HepG2 (cell line): ENCODE data around the gene RUNX2. TPM values are rescaled to one million over a fixed set of nuclear protein-coding genes. Genes with fewer than 3 reads are reported as not detected.

Experiments used
- ATAC-seq: fragments of 200-7000 bp; cut with Tn5 transposase; 3 replicates; pipeline ENCODE4 v1.9.1; 2020; ENCODE audit warnings: mild to moderate bottlenecking, moderate library complexity
- BruUV-seq: library from RNA; stranded (reverse); fragments of 400-500 nt; replicated peaks from 2 replicates; lab custom pipeline; 2021; lab: Mats Ljungman, UMichigan
- CTCF ChIA-PET: fragments of 300-600 bp; formaldehyde crosslinking; extraction: SDS; loops from one replicate; lab custom pipeline; 2021; ENCODE audit warnings: low total read pairs, inconsistent platforms, low intra/inter-chr PET ratio; lab: Yijun Ruan, JAX
- POLR2A ChIA-PET: fragments of 350-600 bp; sonication (Branson Sonifier 250); formaldehyde crosslinking; loops from one replicate; lab custom pipeline; 2020; ENCODE audit warnings: antibody characterized with exemption, inconsistent platforms; lab: Yijun Ruan, JAX
- DNase-seq: peaks from one replicate; pipeline ENCODE4 v3.0.0-alpha.2; 2015; ENCODE audit warnings: low spot score
- FAIRE-seq: peaks from 3 replicates; lab custom pipeline; 2011; peaks lifted over from hg19 to GRCh38; lab: Jason Lieb, UNC
- H2AFZ ChIP-seq: one replicate; pipeline ENCODE4 v1.6.1; 2011; ENCODE audit warnings: low read length, inconsistent platforms
- H3K27ac ChIP-seq: fragments of 300-600 bp; 3 replicates; pipeline ENCODE4 v1.8.0; 2011; ENCODE audit warnings: mixed run types, mild to moderate bottlenecking, mixed read lengths, low read length, inconsistent platforms; ENCODE audit not compliant: insufficient read depth; ENCODE audit errors: extremely low read length
- H3K27me3 ChIP-seq, 2 experiments: fragments of 200-600 bp in 1 of 2; 2 replicates in 1 of 2; 3 replicates in 1 of 2; pipeline versions ENCODE4 v1.6.0 to v1.8.0; 2011; ENCODE audit warnings: low read length in 2 of 2, mild to moderate bottlenecking in 2 of 2, moderate library complexity in 2 of 2, inconsistent platforms in 1 of 2; ENCODE audit not compliant: insufficient read depth in 2 of 2, control insufficient read depth in 1 of 2
- H3K36me3 ChIP-seq, 2 experiments: fragments of 200-600 bp in 1 of 2; replicated peaks in 1 of 2; 2 replicates in 1 of 2; 3 replicates in 1 of 2; pipeline versions ENCODE4 v1.5.1 to v1.8.0; 2011; ENCODE audit warnings: low read length in 2 of 2, inconsistent platforms in 1 of 2; ENCODE audit not compliant: insufficient read depth in 2 of 2, control insufficient read depth in 1 of 2
- H3K4me1 ChIP-seq: 2 replicates; pipeline ENCODE4 v1.5.1; 2012; ENCODE audit warnings: low read length, inconsistent platforms; ENCODE audit not compliant: insufficient read depth
- H3K4me2 ChIP-seq: 2 replicates; pipeline ENCODE4 v1.6.0; 2011; ENCODE audit warnings: low read depth, low read length, inconsistent platforms
- H3K4me3 ChIP-seq, 3 experiments: fragments of 200-600 bp in 1 of 3; sonication (generic), shearing (Covaris generic) in 1 of 3; replicated peaks in 1 of 3; 2 replicates each; pipeline ENCODE4 v1.5.1; 2011 to 2016; ENCODE audit warnings: low read length in 3 of 3, inconsistent platforms in 2 of 3, low read depth in 2 of 3, mild to moderate bottlenecking in 2 of 3, control low read depth in 1 of 3, mixed read lengths in 1 of 3; ENCODE audit not compliant: insufficient read depth in 1 of 3
- H3K79me2 ChIP-seq: one replicate; pipeline ENCODE4 v1.6.1; 2011; ENCODE audit warnings: low read length, inconsistent platforms; ENCODE audit not compliant: insufficient read depth
- H3K9ac ChIP-seq: 2 replicates; pipeline ENCODE4 v1.6.0; 2011; ENCODE audit warnings: mild to moderate bottlenecking, low read depth, low read length, inconsistent platforms; ENCODE audit not compliant: insufficient read depth
- H3K9me3 ChIP-seq: 2 replicates; pipeline ENCODE4 v1.5.1; 2012; ENCODE audit warnings: mild to moderate bottlenecking, low read length
- H4K20me1 ChIP-seq: 2 replicates; pipeline ENCODE4 v1.6.0; 2011; ENCODE audit warnings: inconsistent platforms, mild to moderate bottlenecking, low read length, moderate library complexity; ENCODE audit not compliant: insufficient read depth
- AKAP8 ChIP-seq: sonication (generic); formaldehyde crosslinking; IDR thresholded peaks from 2 replicates; pipeline ENCODE4 v1.5.1; 2020; ENCODE audit warnings: mild to moderate bottlenecking, missing genetic modification reagents
- DR1 ChIP-seq: sonication (generic); formaldehyde crosslinking; IDR thresholded peaks from 2 replicates; pipeline ENCODE4 v1.8.0; 2021; ENCODE audit warnings: mild to moderate bottlenecking, missing genetic modification reagents, inconsistent platforms
- FOXO1 ChIP-seq: sonication (generic); formaldehyde crosslinking; IDR thresholded peaks from 2 replicates; pipeline ENCODE4 v1.4.0; 2020; ENCODE audit warnings: missing genetic modification reagents
- NFE2 ChIP-seq: sonication (generic); formaldehyde crosslinking; IDR thresholded peaks from 2 replicates; pipeline ENCODE4 v1.4.0; 2020; ENCODE audit warnings: missing genetic modification reagents
- NFE2L2 ChIP-seq: fragments of 150-350 bp; IDR thresholded peaks from 2 replicates; pipeline ENCODE4 v1.6.1; 2014; ENCODE audit warnings: low read length
- POLR2A ChIP-seq, 2 experiments: IDR thresholded peaks; 2 replicates each; pipeline ENCODE4 v1.6.1; 2011; ENCODE audit warnings: low read depth in 2 of 2, low read length in 2 of 2, mild to moderate bottlenecking in 1 of 2, moderate library complexity in 1 of 2; ENCODE audit not compliant: insufficient read depth in 1 of 2
- RFX1 ChIP-seq: fragments of 450-650 bp; IDR thresholded peaks from 2 replicates; pipeline ENCODE4 v1.6.1; 2017
- SIX1 ChIP-seq: sonication (generic); formaldehyde crosslinking; IDR thresholded peaks from 2 replicates; pipeline ENCODE4 v1.4.0; 2020; ENCODE audit warnings: missing genetic modification reagents, borderline replicate concordance
- SYNCRIP ChIP-seq: fragments of 200-400 bp; formaldehyde crosslinking; IDR thresholded peaks from 2 replicates; pipeline ENCODE4 v1.6.1; 2018; ENCODE audit warnings: mild to moderate bottlenecking, low read depth, low read length; ENCODE audit not compliant: insufficient read depth
- XBP1 ChIP-seq: sonication (generic); formaldehyde crosslinking; IDR thresholded peaks from 2 replicates; pipeline ENCODE4 v1.5.0; 2020; ENCODE audit warnings: missing genetic modification reagents
- ZFP82 ChIP-seq: sonication (generic); formaldehyde crosslinking; IDR thresholded peaks from 2 replicates; pipeline ENCODE4 v1.5.1; 2020; ENCODE audit warnings: mild to moderate bottlenecking, missing genetic modification reagents, borderline replicate concordance
- ZFP90 ChIP-seq: sonication (generic); formaldehyde crosslinking; IDR thresholded peaks from 2 replicates; pipeline ENCODE4 v1.8.0; 2022; ENCODE audit warnings: missing genetic modification reagents, mild to moderate bottlenecking, inconsistent platforms, borderline replicate concordance
- ZFY ChIP-seq: sonication (generic); formaldehyde crosslinking; IDR thresholded peaks from 2 replicates; pipeline ENCODE4 v1.4.0; 2020; ENCODE audit warnings: missing genetic modification reagents
- ZNF317 ChIP-seq: sonication (generic); formaldehyde crosslinking; IDR thresholded peaks from 2 replicates; pipeline ENCODE4 v1.5.0; 2020; ENCODE audit warnings: mild to moderate bottlenecking, missing genetic modification reagents
- ZNF496 ChIP-seq: sonication (generic); formaldehyde crosslinking; IDR thresholded peaks from 2 replicates; pipeline ENCODE4 v1.8.1; 2023; ENCODE audit warnings: mild to moderate bottlenecking, moderate library complexity, missing genetic modification reagents; ENCODE audit not compliant: insufficient replicate concordance
- ZNF709 ChIP-seq: sonication (generic); formaldehyde crosslinking; IDR thresholded peaks from 2 replicates; pipeline ENCODE4 v1.5.0; 2020; ENCODE audit warnings: mild to moderate bottlenecking, missing genetic modification reagents
- ZNF768 ChIP-seq: sonication (generic); formaldehyde crosslinking; IDR thresholded peaks from 2 replicates; pipeline ENCODE4 v1.4.0; 2020; ENCODE audit warnings: missing genetic modification reagents
- ZNF775 ChIP-seq: sonication (generic); formaldehyde crosslinking; IDR thresholded peaks from 2 replicates; pipeline ENCODE4 v1.4.0; 2020; ENCODE audit warnings: missing genetic modification reagents, mild to moderate bottlenecking, moderate library complexity, borderline replicate concordance
- ZNF784 ChIP-seq: sonication (generic); formaldehyde crosslinking; IDR thresholded peaks from 2 replicates; pipeline ENCODE4 v1.5.1; 2020; ENCODE audit warnings: missing genetic modification reagents, mild to moderate bottlenecking, borderline replicate concordance
- ZNF788 ChIP-seq: sonication (generic); formaldehyde crosslinking; IDR thresholded peaks from 2 replicates; pipeline ENCODE4 v1.5.0; 2020; ENCODE audit warnings: mild to moderate bottlenecking, missing genetic modification reagents, borderline replicate concordance
- ZNF891 ChIP-seq: sonication (generic); formaldehyde crosslinking; IDR thresholded peaks from 2 replicates; pipeline ENCODE4 v1.5.0; 2020; ENCODE audit warnings: mild to moderate bottlenecking, missing genetic modification reagents
- WGBS: methylation state at CpG from one replicate; pipeline ENCODE4 v1.1.6; 2017; ENCODE audit warnings: low lambda C conversion rate; 5-methylcytosine and 5-hydroxymethylcytosine counted together
- in situ Hi-C: cut with HindIII; loops from 2 replicates; pipeline ENCODE4 v1.10.0; 2017; ENCODE audit warnings: low pct_unique_long_range_greater_than_20kb; ENCODE audit not compliant: extremely low pct_ligation_motif_present
- intact Hi-C: fragments of 100-400 bp; cut with micrococcal nuclease; formaldehyde crosslinking; loops from one replicate; pipeline ENCODE4 v1.10.0; 2022; ENCODE audit not compliant: unreplicated experiment
- polyA plus RNA-seq, 8 experiments: library from polyadenylated mRNA; depleted of rRNA in 3 of 8; stranded (reverse) in 7 of 8; unstranded in 1 of 8; fragments of >200 nt; fragmentation: Illumina TruSeq in 4 of 8; extraction: Trizol in 4 of 8; gene quantifications; 2 replicates each; pipeline versions ENCODE4 v1.2.1 to v1.2.3, GENCODE V29; 2011 to 2016; ENCODE audit warnings: low read depth in 4 of 8, missing spikeins in 1 of 8, mixed read lengths in 1 of 8; ENCODE audit not compliant: insufficient read depth in 1 of 8
- total RNA-seq, 5 experiments: library from RNA; depleted of rRNA; stranded (reverse); fragments of >200 nt; fragmentation: Illumina TruSeq; extraction: Trizol; gene quantifications; 2 replicates each; pipeline ENCODE4 v1.2.3, GENCODE V29; 2016; ENCODE audit warnings: low read depth in 1 of 5

The RUNX2 gene
- total and polyA plus RNA-seq, 2 of the 13 experiments (the other 11 are each of a cell fraction or from before 2014, with no cell fraction given) = not detected

DNA sequence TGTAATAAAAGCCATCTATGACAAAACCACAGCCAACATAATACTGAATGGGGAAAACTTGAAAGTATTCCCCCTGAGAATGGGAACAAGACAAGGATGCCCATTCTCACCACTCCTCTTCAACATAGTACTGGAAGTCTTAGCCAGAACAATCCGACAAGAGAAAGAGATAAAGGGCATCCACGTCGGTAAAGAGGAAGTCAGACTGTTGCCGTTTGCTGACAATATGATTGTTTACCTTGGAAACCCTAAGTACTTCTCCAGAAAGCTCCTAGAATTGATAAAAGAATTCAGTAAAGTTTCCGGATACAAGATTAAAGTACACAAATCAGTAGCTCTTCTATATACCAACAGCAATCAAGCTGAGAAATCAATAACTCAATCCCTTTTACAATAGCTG is 14.0 kb upstream of the RUNX2 start:
- intact Hi-C loops (no loop called here), in situ Hi-C loops (no loop called here)
- H3K36me3 ChIP-seq = no peaks in the 10 kb centered on the region
- no peak overlapping the region for H3K4me3 ChIP-seq
- POLR2A ChIA-PET = no interaction called here
- no peaks in the 10 kb centered on the region for H3K9me3 ChIP-seq
- CTCF ChIA-PET = no interaction called here
- no peaks in the 10 kb centered on the region for H3K79me2 ChIP-seq
- no peak overlapping the region for H3K4me2 ChIP-seq
- no peak overlapping the region for H3K27ac ChIP-seq
- H3K4me1 ChIP-seq = no peaks in the 10 kb centered on the region
- BruUV-seq = no TSS peak
- no peak overlapping the region for H2AFZ ChIP-seq
- H3K27me3 ChIP-seq = no peaks in the 10 kb centered on the region
- 96% methylated on average over 5 of the region's 5 CpGs for WGBS
- TF ChIP-seq DR1 (CRISPR knock-in tag) = no peak
- TF ChIP-seq FOXO1 (CRISPR knock-in tag) = no peak
- TF ChIP-seq ZNF768 (CRISPR knock-in tag) = no peak
- no peak for TF ChIP-seq SIX1 (CRISPR knock-in tag)
- TF ChIP-seq ZNF784 = no peak
- TF ChIP-seq ZFP90 = no peak
- TF ChIP-seq ZNF317 (CRISPR knock-in tag) = no peak
- TF ChIP-seq ZNF891 (CRISPR knock-in tag) = no peak
- H3K9ac ChIP-seq = no peak overlapping the region
- FAIRE-seq (no peak), DNase-seq (no peak), ATAC-seq (no peak)
- H4K20me1 ChIP-seq = no peaks in the 10 kb centered on the region

- FAIRE-seq (no peak), DNase-seq (no peak), ATAC-seq (no peak)
- ChIA-PET POLR2A (no interaction called here), CTCF (no interaction called here)
- Histone ChIP-seq H3K27ac (no peak overlapping the region), H3K79me2 (no peaks in the 10 kb centered on the region), H2AFZ (no peak overlapping the region), H3K9me3 (no peaks in the 10 kb centered on the region), H3K27me3 (no peaks in the 10 kb centered on the region), H3K36me3 (no peaks in the 10 kb centered on the region), H3K9ac (no peak overlapping the region), H3K4me3 (no peak overlapping the region), H3K4me1 (no peaks in the 10 kb centered on the region), H4K20me1 (no peaks in the 10 kb centered on the region), H3K4me2 (no peak overlapping the region)
- no TSS peak for BruUV-seq
- in situ Hi-C loops (no loop called here), intact Hi-C loops (no loop called here)
- WGBS = 95% methylated on average over 4 of the region's 4 CpGs
- TF ChIP-seq XBP1 (CRISPR knock-in tag) (no peak), POLR2A (IDR thresholded peaks at IDR 0.05; ENCODE audit: insufficient read depth in 1 of 2, low read depth in 2 of 2, low read length in 2 of 2) (no peak), ZFY (no peak), RFX1 (no peak), ZNF775 (no peak), NFE2 (CRISPR knock-in tag) (no peak), AKAP8 (CRISPR knock-in tag) (no peak), NFE2L2 (no peak), ZNF496 (no peak), ZNF709 (CRISPR knock-in tag) (no peak), ZFP82 (CRISPR knock-in tag) (no peak), ZNF788 (no peak), SYNCRIP (no peak)
Measured at GRCh38 chr6:45320349-45320748, 7.8 kb upstream of the RUNX2 start.
